Heart right ventricle (tissue), 16 donors: Measurements from ENCODE around the gene COMP. TPM values are rescaled to one million over a fixed set of nuclear protein-coding genes. Genes with fewer than 3 reads are reported as not detected.

Experiments used
- ATAC-seq, 8 donors: fragments of 200-7000 bp; cut with Tn5 transposase; one replicate each; pipeline ENCODE4 v1.9.1; 2020; ENCODE audit warnings: mild to moderate bottlenecking in 8 of 8, moderate library complexity in 8 of 8, moderate number of reproducible peaks in 1 of 8
- DNase-seq, 2 donors: peaks; one replicate each; pipeline ENCODE4 v3.0.0-alpha.2; 2020
- H3K27ac ChIP-seq, 10 donors: fragments of 200-600 bp; sonication (generic) in 2 of 10; one replicate each; pipeline versions ENCODE4 v1.5.0 to v1.8.0; 2020 to 2022; ENCODE audit warnings: mild to moderate bottlenecking in 3 of 10
- H3K27me3 ChIP-seq, 7 donors: fragments of 200-600 bp; one replicate each; pipeline ENCODE4 v1.8.0; 2021 to 2022; ENCODE audit warnings: mild to moderate bottlenecking in 2 of 7
- H3K36me3 ChIP-seq, 9 donors: fragments of 200-600 bp; sonication (generic) in 1 of 9; one replicate each; pipeline versions ENCODE4 v1.5.0 to v1.8.0; 2020 to 2022; ENCODE audit warnings: mild to moderate bottlenecking in 2 of 9
- H3K4me1 ChIP-seq, 9 donors: fragments of 200-600 bp; sonication (generic) in 1 of 9; one replicate each; pipeline versions ENCODE4 v1.5.0 to v1.8.0; 2020 to 2022; ENCODE audit warnings: mild to moderate bottlenecking in 4 of 9
- H3K4me3 ChIP-seq, 10 donors: fragments of 200-600 bp; sonication (generic) in 2 of 10; one replicate each; pipeline versions ENCODE4 v1.5.0 to v1.8.0; 2020 to 2022; ENCODE audit warnings: mild to moderate bottlenecking in 7 of 10, moderate library complexity in 2 of 10
- H3K9me3 ChIP-seq, 11 donors: fragments of 200-600 bp in 10 of 11; sonication (generic) in 2 of 11; one replicate each; pipeline versions ENCODE4 v1.5.0 to v1.8.0; 2013 to 2022; ENCODE audit warnings: mild to moderate bottlenecking in 2 of 11, control low read depth in 1 of 11, moderate library complexity in 1 of 11
- CTCF ChIP-seq, 9 donors: fragments of 200-600 bp; sonication (generic) in 2 of 9; IDR thresholded peaks; one replicate each; pipeline versions ENCODE4 v1.5.0 to v1.8.0; 2021 to 2022; ENCODE audit warnings: antibody characterized with exemption in 9 of 9, mild to moderate bottlenecking in 5 of 9, moderate library complexity in 1 of 9
- WGBS, 2 donors: extraction: QIAGEN DNeasy Blood & Tissue Kit; methylation state at CpG; one replicate each; pipeline ENCODE4 v1.1.7; 2013; ENCODE audit warnings: inconsistent platforms in 1 of 2; 5-methylcytosine and 5-hydroxymethylcytosine counted together
- intact Hi-C, 10 donors: fragments of 100-400 bp; cut with DNase I; formaldehyde crosslinking; loops; one replicate each; pipeline versions ENCODE4 v1.11.1 to v1.14.2; 2022
- polyA plus RNA-seq, 2 donors: library from polyadenylated mRNA; stranded (reverse); fragments of 200-250 nt; gene quantifications; one replicate each; pipeline ENCODE4 v1.2.3, GENCODE V29; 2013
- total RNA-seq, 10 donors: library from RNA; stranded (reverse); fragmentation: NEBNext Ultra II Directional in 3 of 10; extraction: Animal tissue kit (Norgen Biotek cat#: 25700) in 3 of 10; gene quantifications; one replicate each; pipeline versions ENCODE4 v1.2.1 to v1.2.4, GENCODE V29; 2021 to 2023
- donor health status: Arrhythmogenic right ventricular cardiomyopathy.
- donor health status: ischemic (EF 13 %, LVEDD 7.1; RV severe dilation, severe dysfunction).
- donor health status: healthy with polysubstance abuse.
- donor health status: DM: no; HTN: yes; CAD: no.
- donor health status: DM: no; HTN: no; CAD: no.
- donor health status: ischemic (EF 25% LVEDD 6.9; RV normal size, moderate dysfunction).
- donor health status: ischemic (EF 25% LVEDD 5.7; RV mildly dilated, moderate dysfunction).
- donor health status: healthy.
- donor health status: DM: yes; HTN: yes; CAD: no.
- donor health status: Ischemic cardiomyopathy.
- donor health status: ischemic (EF 35%, LVEDD 5.7; RV mildly dilated, moderate dysfunction).
- donor health status: nonischemic (EF 11% LVEDD 7.7; RV severe dilation, severe dysfunction).
- donor health status: DM: yes; HTN: yes; CAD: no.
- donor health status: PGD.
- donor health status: ischemic (EF 29% LVEDD 5.4; RV normal size, mild dysfunction).
- donor health status: nonischemic (EF 23%, LVEDD 6.1; RV moderate dilation, normal function).

The COMP gene
- total and polyA plus RNA-seq, 12 donors: 0.13 to 5.9 (median 0.43) TPM; not detected in 2

GRCh38 chr19:18793144-18794028 lies 2.3 kb upstream of the COMP start:
- Histone ChIP-seq H3K27me3 (peaks cover 29 to 99% (median 95%) of the 10 kb centered on the region in 7 donors), H3K27ac (no peak overlapping the region)

GRCh38 chr19:18792661-18793060 lies 1.6 kb upstream of the COMP start:
- intact Hi-C loops: no loop called here
- no peak for DNase-seq

More at GRCh38 chr19:18793144-18794028, 2.3 kb upstream of the COMP start:
- ATAC-seq (peak in 1 of 8 donors; percentile 18), DNase-seq (no peak)
- intact Hi-C loops: no loop called here
- no peak overlapping the region for H3K4me3 ChIP-seq
- H3K9me3 ChIP-seq: no peaks in the 10 kb centered on the region
- 71 to 78% methylated on average over 13 of the region's 13 CpGs for WGBS, 2 donors
- peaks cover 8 to 38% (median 28%) of the 10 kb centered on the region in 9 donors for H3K4me1 ChIP-seq
- no peaks in the 10 kb centered on the region for H3K36me3 ChIP-seq
- no peak for TF ChIP-seq CTCF (IDR thresholded peaks at IDR 0.05)

GRCh38 chr19:18791315-18791678 lies 192 bp upstream of the COMP start:
- DNase-seq: no peak

More at GRCh38 chr19:18792661-18793060, 1.6 kb upstream of the COMP start:
- no peak for TF ChIP-seq CTCF (IDR thresholded peaks at IDR 0.05)
- ATAC-seq: no peak
- 78 to 81% methylated on average over 3 of the region's 3 CpGs for WGBS, 2 donors
- no peaks in the 10 kb centered on the region for H3K36me3 ChIP-seq
- H3K27ac ChIP-seq: no peak overlapping the region
- H3K9me3 ChIP-seq: no peaks in the 10 kb centered on the region
- H3K27me3 ChIP-seq: peaks cover 37 to 99% (median 95%) of the 10 kb centered on the region in 7 donors
- no peak overlapping the region for H3K4me3 ChIP-seq
- H3K4me1 ChIP-seq: peaks cover 8 to 45% (median 34%) of the 10 kb centered on the region in 9 donors

More at GRCh38 chr19:18791315-18791678, 192 bp upstream of the COMP start:
- 26 to 27% methylated on average over 21 of the region's 21 CpGs for WGBS, 2 donors
- no peak for TF ChIP-seq CTCF (IDR thresholded peaks at IDR 0.05)
- peaks cover 8 to 45% (median 37%) of the 10 kb centered on the region in 9 donors for H3K4me1 ChIP-seq
- intact Hi-C loops: no loop called here
- H3K27ac ChIP-seq: no peak overlapping the region
- peaks cover 43 to 99% (median 97%) of the 10 kb centered on the region in 7 donors for H3K27me3 ChIP-seq
- H3K4me3 ChIP-seq: peak overlapping the region in 1 of 10 donors; percentile 37
- no peaks in the 10 kb centered on the region for H3K9me3 ChIP-seq
- no peak for ATAC-seq
- no peaks in the 10 kb centered on the region for H3K36me3 ChIP-seq
